ENCODE results near the gene ZFP28. TPM values are rescaled to one million over a fixed set of nuclear protein-coding genes. Genes with fewer than 3 reads are reported as not detected.

ZFP28 gene
- total RNA-seq, 1 experiment from 2014 or later, result 13.5 TPM

GRCh38 chr19:56595548-56595899, 56.8 kb downstream of the ZFP28 start:
- DNase-seq (ENCODE audit: low spot score), result no peak

- DNase-seq (ENCODE audit: low spot score), result no peak
Observed at GRCh38 chr19:56596676-56597075, 57.9 kb downstream of the ZFP28 start.

- no peak for DNase-seq (ENCODE audit: low spot score)
Observed at GRCh38 chr19:56597696-56598095, 58.9 kb downstream of the ZFP28 start.

DNA sequence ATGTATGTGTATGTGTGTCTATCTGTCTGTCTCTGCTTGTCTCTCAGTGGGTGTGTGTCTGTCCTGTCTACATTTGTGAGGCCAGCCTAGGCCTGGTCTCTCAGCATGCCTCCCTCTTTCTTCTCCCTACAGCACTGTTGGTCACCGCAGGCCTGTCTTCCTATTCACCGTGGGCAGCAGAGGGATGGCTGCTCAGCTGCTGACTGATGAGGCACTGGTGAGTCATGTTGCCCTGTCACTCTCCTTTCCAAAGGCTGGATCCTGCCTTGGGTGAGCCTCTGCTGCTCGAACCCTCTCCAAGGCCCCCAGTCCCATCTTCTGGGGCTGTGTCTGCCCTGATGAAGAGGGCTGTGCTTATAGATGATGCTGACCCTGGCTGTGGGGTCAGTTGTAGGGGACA, 62.6 kb downstream of the ZFP28 start:
- peak; percentile 21 for DNase-seq (ENCODE audit: low spot score)

- no peak for DNase-seq (ENCODE audit: low spot score)
Observed at GRCh38 chr19:56603829-56604228, 65.1 kb downstream of the ZFP28 start.

Other genes starting within 250 kb of the ZFP28 start
- gene ZSCAN5A, start 224.1 kb upstream of the ZFP28 start, total RNA-seq (2014; rRNA removed; shearing (Covaris generic)), result 4.2 and 6.6 TPM in 2 replicates
- 0.31 and 1.5 TPM in 2 replicates for gene ZNF582, start 145.4 kb upstream of the ZFP28 start, total RNA-seq (2014; rRNA removed; shearing (Covaris generic))
- 11.5 and 14.0 TPM in 2 replicates for gene ZNF583, start 134.6 kb upstream of the ZFP28 start, total RNA-seq (2014; rRNA removed; shearing (Covaris generic))
- 4.4 and 5.5 TPM in 2 replicates for gene ZNF667, start 61.6 kb upstream of the ZFP28 start, total RNA-seq (2014; rRNA removed; shearing (Covaris generic))
- 2.8 TPM in 2 replicates for gene ZNF471, start 31.1 kb upstream of the ZFP28 start, total RNA-seq (2014; rRNA removed; shearing (Covaris generic))
- 0.67 and 0.98 TPM in 2 replicates for gene ZNF470, start 28.5 kb downstream of the ZFP28 start, total RNA-seq (2014; rRNA removed; shearing (Covaris generic))
- gene ZNF71, start 56.4 kb downstream of the ZFP28 start, total RNA-seq (2014; rRNA removed; shearing (Covaris generic)), result 16.2 and 22.4 TPM in 2 replicates
- gene SMIM17, start 104.2 kb downstream of the ZFP28 start, total RNA-seq (2014; rRNA removed; shearing (Covaris generic)), result 1.4 and 2.0 TPM in 2 replicates
- gene ZNF835, start 132.8 kb downstream of the ZFP28 start, total RNA-seq (2014; rRNA removed; shearing (Covaris generic)), result not detected in 2 replicates